ENCODE results near the gene FOXP1.

Gene FOXP1

DNA sequence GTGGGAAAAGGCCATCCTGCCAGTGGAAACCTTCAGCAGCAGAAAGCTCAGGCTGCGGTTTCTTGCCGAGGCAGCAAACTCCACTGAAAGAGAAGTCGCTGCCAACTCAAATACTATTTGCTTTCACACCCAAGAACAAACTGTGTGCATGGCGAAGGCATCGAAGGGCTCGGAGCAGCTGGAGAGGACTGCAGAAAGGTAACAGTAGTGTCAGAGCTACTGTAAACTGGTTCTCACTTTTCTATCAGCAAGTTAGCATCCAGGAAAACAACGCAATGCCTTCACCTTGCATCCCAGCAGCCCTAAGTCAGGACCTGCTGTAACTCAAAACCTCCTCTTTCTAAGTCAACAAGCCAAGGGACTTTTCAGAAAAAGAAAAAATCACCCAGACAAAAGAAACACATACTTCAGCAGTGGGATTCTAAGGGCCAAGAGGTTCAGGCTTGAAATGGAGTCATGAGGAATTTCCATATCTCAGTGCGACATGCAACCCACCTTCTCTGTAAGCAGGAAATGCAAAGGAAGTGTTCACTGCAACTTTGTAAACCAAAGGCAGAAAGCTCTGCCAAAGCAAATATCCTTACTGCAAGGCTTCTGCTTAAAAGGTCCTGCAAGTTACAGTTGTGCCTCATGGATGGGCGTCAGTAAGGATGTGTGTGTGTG is 193.5 kb downstream of the FOXP1 start:
- no peak overlapping the region for H3K4me3 ChIP-seq (ENCODE audit: low read length)
- TF ChIP-seq, protein P1, sequence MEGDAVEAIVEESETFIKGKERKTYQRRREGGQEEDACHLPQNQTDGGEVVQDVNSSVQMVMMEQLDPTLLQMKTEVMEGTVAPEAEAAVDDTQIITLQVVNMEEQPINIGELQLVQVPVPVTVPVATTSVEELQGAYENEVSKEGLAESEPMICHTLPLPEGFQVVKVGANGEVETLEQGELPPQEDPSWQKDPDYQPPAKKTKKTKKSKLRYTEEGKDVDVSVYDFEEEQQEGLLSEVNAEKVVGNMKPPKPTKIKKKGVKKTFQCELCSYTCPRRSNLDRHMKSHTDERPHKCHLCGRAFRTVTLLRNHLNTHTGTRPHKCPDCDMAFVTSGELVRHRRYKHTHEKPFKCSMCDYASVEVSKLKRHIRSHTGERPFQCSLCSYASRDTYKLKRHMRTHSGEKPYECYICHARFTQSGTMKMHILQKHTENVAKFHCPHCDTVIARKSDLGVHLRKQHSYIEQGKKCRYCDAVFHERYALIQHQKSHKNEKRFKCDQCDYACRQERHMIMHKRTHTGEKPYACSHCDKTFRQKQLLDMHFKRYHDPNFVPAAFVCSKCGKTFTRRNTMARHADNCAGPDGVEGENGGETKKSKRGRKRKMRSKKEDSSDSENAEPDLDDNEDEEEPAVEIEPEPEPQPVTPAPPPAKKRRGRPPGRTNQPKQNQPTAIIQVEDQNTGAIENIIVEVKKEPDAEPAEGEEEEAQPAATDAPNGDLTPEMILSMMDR (IDR thresholded peaks at IDR 0.05; ENCODE audit: insufficient read depth, low read depth, low read length, missing control alignments): no peak
- peak; percentile 22 for DNase-seq (ENCODE audit: low read depth)

DNA sequence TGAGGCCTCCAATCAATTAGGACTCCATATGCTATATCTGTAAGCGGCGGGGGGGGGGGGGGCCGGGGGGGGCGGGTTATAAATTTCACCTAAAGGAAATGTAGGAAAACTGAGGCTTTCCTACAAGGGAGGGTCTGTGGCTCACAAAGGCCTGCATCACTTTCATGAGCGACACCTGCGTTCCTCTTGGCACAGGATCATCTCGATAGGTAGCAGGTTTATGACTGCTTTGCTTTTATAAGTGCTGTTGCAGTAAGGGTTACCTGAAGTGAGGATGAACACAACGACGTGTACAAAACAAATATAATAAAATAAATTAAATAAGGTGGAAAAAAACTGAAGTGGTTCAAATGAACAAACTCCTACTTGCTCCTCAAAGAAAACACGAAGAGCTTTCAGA is 194.3 kb downstream of the FOXP1 start:
- DNase-seq (ENCODE audit: low read depth): no peak
- TF ChIP-seq, protein P1 (IDR thresholded peaks at IDR 0.05; ENCODE audit: insufficient read depth, low read depth, low read length, missing control alignments): no peak
- no peak overlapping the region for H3K4me3 ChIP-seq (ENCODE audit: low read length)

DNA sequence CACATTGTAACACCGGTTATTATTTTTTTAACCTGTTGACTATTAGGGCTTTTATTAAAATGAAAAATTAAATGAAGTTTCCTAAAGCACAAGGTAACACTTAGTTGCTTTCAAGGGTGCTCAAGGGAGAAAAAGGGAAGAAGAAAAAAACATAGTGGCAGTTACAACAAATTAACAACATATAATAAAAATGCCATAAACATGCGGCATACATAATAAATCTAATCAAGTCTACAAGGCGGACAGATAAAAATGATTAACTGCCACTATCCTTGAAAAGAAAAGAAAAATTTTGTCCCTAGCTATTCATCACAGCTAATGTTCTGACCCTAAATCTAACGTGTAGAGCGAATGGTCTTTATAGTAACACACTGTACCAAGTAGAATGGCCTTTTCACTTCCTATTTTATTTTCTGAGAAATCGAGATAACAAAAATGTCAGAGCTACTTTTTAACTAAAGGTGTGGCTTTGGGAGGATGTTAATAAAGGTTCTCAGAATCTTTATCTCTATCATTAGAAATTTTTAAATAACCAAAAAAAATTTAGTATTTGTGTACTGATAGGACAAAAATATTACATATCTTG is 194.9 kb downstream of the FOXP1 start:
- no peak for DNase-seq (ENCODE audit: low read depth)
- TF ChIP-seq, protein P1 (IDR thresholded peaks at IDR 0.05; ENCODE audit: insufficient read depth, low read depth, low read length, missing control alignments): no peak

DNA sequence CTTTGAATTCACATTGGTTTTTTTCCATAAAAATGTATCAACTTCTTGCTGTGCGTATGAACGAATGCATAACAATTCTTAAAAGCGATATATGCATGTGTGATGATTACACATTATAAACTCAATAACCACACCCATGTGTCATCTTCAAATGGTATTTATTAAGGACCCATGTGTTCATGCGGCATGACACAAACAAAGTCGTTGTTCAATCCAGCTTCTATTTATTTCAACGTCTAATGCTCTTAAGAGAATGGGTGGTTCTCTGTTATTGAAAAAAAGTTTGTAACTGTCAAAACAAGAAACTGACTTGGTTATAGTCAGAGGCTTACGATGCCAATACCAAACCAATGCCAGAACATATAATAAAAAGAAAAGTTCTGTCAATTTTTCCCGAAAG is 195.9 kb downstream of the FOXP1 start:
- DNase-seq (ENCODE audit: low read depth): no peak
- no peak overlapping the region for H3K4me3 ChIP-seq (ENCODE audit: low read length)
- TF ChIP-seq, protein P1 (IDR thresholded peaks at IDR 0.05; ENCODE audit: insufficient read depth, low read depth, low read length, missing control alignments): no peak

More for the DNA sequence above, 194.9 kb downstream of the FOXP1 start:
- H3K4me3 ChIP-seq (ENCODE audit: low read length): no peak overlapping the region

DNA sequence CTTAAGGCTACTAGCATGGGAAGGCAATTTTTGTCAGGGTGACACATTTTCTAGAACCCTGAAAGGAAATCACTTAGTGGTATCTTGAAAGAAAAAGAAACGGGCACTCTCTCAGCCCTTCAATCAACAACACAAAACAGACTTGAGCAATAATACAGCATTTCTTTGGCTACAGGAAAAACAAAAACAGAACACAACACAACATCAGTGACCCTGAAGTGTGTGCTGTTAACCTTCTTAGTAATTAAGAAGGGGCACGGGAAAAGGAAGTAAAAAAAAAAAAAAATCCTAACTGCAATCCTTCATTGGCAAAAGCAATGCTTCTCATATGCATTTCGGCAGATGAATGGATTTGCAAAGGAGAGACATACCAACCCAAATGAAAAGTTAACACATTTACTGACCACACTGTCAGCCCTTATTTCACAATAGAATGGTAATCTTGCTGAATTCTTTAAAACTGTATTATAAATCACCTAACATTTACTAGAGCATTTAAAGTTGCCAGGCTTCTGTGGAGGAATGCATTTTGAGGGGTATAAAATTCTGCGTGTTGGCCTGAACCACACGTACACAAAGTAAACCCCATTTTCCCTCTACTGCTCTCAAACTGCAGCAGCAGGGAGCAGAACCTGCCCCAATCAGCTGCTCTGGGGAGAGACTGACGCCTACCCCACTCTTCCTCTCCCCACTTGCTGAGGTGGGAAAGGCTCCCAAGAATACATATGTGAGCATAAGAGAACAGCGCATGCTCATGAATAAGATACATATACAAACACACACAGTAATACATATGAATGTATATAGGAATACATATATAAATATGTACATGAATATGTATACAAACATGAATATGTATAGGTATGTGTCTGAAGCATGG is 198.5 kb downstream of the FOXP1 start:
- TF ChIP-seq, protein P1 (IDR thresholded peaks at IDR 0.05; ENCODE audit: insufficient read depth, low read depth, low read length, missing control alignments): no peak
- no peak for DNase-seq (ENCODE audit: low read depth)
- no peak overlapping the region for H3K4me3 ChIP-seq (ENCODE audit: low read length)

DNA sequence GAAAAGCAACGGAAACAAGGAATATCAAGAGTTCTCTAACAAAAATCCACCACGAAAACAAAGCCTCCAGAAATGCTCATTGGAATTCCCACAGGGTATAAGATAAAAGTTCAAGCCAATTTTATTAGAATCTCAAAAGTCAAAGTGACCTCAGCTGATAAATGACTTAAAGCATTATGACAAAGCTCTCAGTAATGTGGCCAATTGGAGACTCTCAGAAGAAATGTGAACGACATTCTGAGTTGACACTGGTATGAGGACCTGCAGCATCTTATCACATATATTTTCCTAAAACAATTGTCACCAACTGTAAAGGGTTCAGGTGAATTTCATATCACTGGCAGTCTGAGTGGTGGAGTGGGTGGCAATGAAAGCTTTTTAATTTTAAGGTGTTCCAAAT is 199.1 kb downstream of the FOXP1 start:
- H3K4me3 ChIP-seq (ENCODE audit: low read length): no peak overlapping the region
- no peak for DNase-seq (ENCODE audit: low read depth)
- TF ChIP-seq, protein P1 (IDR thresholded peaks at IDR 0.05; ENCODE audit: insufficient read depth, low read depth, low read length, missing control alignments): no peak

Data from epithelial cell of esophagus (primary cell).